Heart right ventricle (tissue), 16 donors: ENCODE results near the gene PCNT. TPM values are rescaled to one million over a fixed set of nuclear protein-coding genes. Genes with fewer than 3 reads are reported as not detected.
"Not testable (repeated sequence)": the region's sequence is repeated elsewhere in the genome, so short reads cannot be mapped to it uniquely, and the experiment has no call there.

Source experiments
- ATAC-seq, 8 donors: fragments of 200-7000 bp; cut with Tn5 transposase; one replicate each; pipeline ENCODE4 v1.9.1; 2020; ENCODE audit warnings: mild to moderate bottlenecking in 8 of 8, moderate library complexity in 8 of 8, moderate number of reproducible peaks in 1 of 8
- DNase-seq, 2 donors: peaks; one replicate each; pipeline ENCODE4 v3.0.0-alpha.2; 2020
- H3K27ac ChIP-seq, 10 donors: fragments of 200-600 bp; sonication (generic) in 2 of 10; one replicate each; pipeline versions ENCODE4 v1.5.0 to v1.8.0; 2020 to 2022; ENCODE audit warnings: mild to moderate bottlenecking in 3 of 10
- H3K27me3 ChIP-seq, 7 donors: fragments of 200-600 bp; one replicate each; pipeline ENCODE4 v1.8.0; 2021 to 2022; ENCODE audit warnings: mild to moderate bottlenecking in 2 of 7
- H3K36me3 ChIP-seq, 9 donors: fragments of 200-600 bp; sonication (generic) in 1 of 9; one replicate each; pipeline versions ENCODE4 v1.5.0 to v1.8.0; 2020 to 2022; ENCODE audit warnings: mild to moderate bottlenecking in 2 of 9
- H3K4me1 ChIP-seq, 9 donors: fragments of 200-600 bp; sonication (generic) in 1 of 9; one replicate each; pipeline versions ENCODE4 v1.5.0 to v1.8.0; 2020 to 2022; ENCODE audit warnings: mild to moderate bottlenecking in 4 of 9
- H3K4me3 ChIP-seq, 10 donors: fragments of 200-600 bp; sonication (generic) in 2 of 10; one replicate each; pipeline versions ENCODE4 v1.5.0 to v1.8.0; 2020 to 2022; ENCODE audit warnings: mild to moderate bottlenecking in 7 of 10, moderate library complexity in 2 of 10
- H3K9me3 ChIP-seq, 11 donors: fragments of 200-600 bp in 10 of 11; sonication (generic) in 2 of 11; one replicate each; pipeline versions ENCODE4 v1.5.0 to v1.8.0; 2013 to 2022; ENCODE audit warnings: mild to moderate bottlenecking in 2 of 11, control low read depth in 1 of 11, moderate library complexity in 1 of 11
- WGBS, 2 donors: extraction: QIAGEN DNeasy Blood & Tissue Kit; methylation state at CpG; one replicate each; pipeline ENCODE4 v1.1.7; 2013; ENCODE audit warnings: inconsistent platforms in 1 of 2; 5-methylcytosine and 5-hydroxymethylcytosine counted together
- intact Hi-C, 10 donors: fragments of 100-400 bp; cut with DNase I; formaldehyde crosslinking; loops; one replicate each; pipeline versions ENCODE4 v1.11.1 to v1.14.2; 2022
- polyA plus RNA-seq, 2 donors: library from polyadenylated mRNA; stranded (reverse); fragments of 200-250 nt; gene quantifications; one replicate each; pipeline ENCODE4 v1.2.3, GENCODE V29; 2013
- total RNA-seq, 10 donors: library from RNA; stranded (reverse); fragmentation: NEBNext Ultra II Directional in 3 of 10; extraction: Animal tissue kit (Norgen Biotek cat#: 25700) in 3 of 10; gene quantifications; one replicate each; pipeline versions ENCODE4 v1.2.1 to v1.2.4, GENCODE V29; 2021 to 2023
- TF ChIP-seq, protein P1 (sequence below), 9 donors: fragments of 200-600 bp; sonication (generic) in 2 of 9; IDR thresholded peaks; one replicate each; pipeline versions ENCODE4 v1.5.0 to v1.8.0; 2021 to 2022; ENCODE audit warnings: antibody characterized with exemption in 9 of 9, mild to moderate bottlenecking in 5 of 9, moderate library complexity in 1 of 9
- donor health status: Arrhythmogenic right ventricular cardiomyopathy.
- donor health status: ischemic (EF 13 %, LVEDD 7.1; RV severe dilation, severe dysfunction).
- donor health status: healthy with polysubstance abuse.
- donor health status: DM: no; HTN: yes; CAD: no.
- donor health status: DM: no; HTN: no; CAD: no.
- donor health status: ischemic (EF 25% LVEDD 6.9; RV normal size, moderate dysfunction).
- donor health status: ischemic (EF 25% LVEDD 5.7; RV mildly dilated, moderate dysfunction).
- donor health status: healthy.
- donor health status: DM: yes; HTN: yes; CAD: no.
- donor health status: Ischemic cardiomyopathy.
- donor health status: ischemic (EF 35%, LVEDD 5.7; RV mildly dilated, moderate dysfunction).
- donor health status: nonischemic (EF 11% LVEDD 7.7; RV severe dilation, severe dysfunction).
- donor health status: DM: yes; HTN: yes; CAD: no.
- donor health status: PGD.
- donor health status: ischemic (EF 29% LVEDD 5.4; RV normal size, mild dysfunction).
- donor health status: nonischemic (EF 23%, LVEDD 6.1; RV moderate dilation, normal function).

PCNT gene
- total and polyA plus RNA-seq, 12 donors = 17.5 to 58.6 (median 26.9) TPM

DNA sequence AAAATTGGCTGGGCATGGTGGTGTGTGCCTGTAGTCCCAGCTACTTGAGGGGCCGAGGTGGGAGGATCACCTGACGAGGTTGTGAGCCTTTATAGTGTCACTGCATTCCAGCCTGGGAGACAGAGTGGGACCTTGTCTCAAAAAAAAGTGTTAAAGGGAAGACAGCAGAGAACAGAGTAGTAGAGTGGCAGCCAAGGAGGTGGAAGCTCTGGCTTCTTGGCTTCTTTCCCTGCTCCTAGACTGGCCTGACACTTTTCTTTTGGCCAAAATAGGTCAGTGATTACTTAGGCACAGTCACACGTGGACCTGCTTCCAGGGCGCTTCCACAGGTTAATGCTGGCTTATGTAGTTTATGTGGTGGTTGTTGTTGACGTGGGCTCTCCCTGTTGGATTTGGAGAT, 138.0 kb downstream of the PCNT start:
- ATAC-seq = no peak

DNA sequence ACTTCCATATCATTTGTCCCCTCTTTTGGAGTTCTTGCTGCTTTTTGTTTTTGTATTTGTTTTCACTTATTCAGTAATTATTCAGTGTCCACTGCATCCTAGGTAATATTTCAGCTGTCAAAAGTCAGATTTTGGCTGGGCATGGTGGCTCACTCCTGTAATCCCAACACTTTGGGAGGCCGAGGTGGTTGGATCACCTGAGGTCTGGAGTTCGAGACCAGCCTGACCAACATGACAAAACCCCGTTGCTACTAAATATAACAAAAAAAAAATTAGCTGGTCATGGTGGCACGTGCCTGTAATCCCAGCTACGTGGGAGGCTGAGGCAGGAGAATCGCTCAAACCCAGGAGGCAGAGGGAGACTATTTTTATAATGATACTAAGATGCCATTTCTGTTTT, 141.2 kb downstream of the PCNT start:
- H3K27ac ChIP-seq, DNase-seq, H3K4me3 ChIP-seq, ATAC-seq, H3K9me3 ChIP-seq, intact Hi-C loops, H3K27me3 ChIP-seq: not testable (repeated sequence)
- 93 to 94% methylated on average over 6 of the region's 6 CpGs for WGBS, 2 donors
- peaks cover 0 to 47% (median 0%) of the 10 kb centered on the region in 9 donors for H3K36me3 ChIP-seq
- peaks cover 0 to 38% (median 26%) of the 10 kb centered on the region in 9 donors for H3K4me1 ChIP-seq

More for the DNA sequence above, 138.0 kb downstream of the PCNT start:
- Histone ChIP-seq H3K36me3 (peaks cover 0 to 31% (median 0%) of the 10 kb centered on the region in 9 donors), H3K27me3 (no peaks in the 10 kb centered on the region), H3K9me3 (no peaks in the 10 kb centered on the region), H3K4me3 (no peak overlapping the region), H3K4me1 (peaks cover 3 to 57% (median 43%) of the 10 kb centered on the region in 9 donors), H3K27ac (peak overlapping the region in 5 of 10 donors; percentile 4 to 36 (median 14))
- WGBS, 2 donors = 47 to 48% methylated on average over 5 of the region's 5 CpGs
- no peak for DNase-seq
- intact Hi-C loops = loop anchor here in 1 of 10 donors (5.0 kb wide), 1 partner anchor 60 kb away; no protein-coding TSS in a partner anchor
- TF ChIP-seq, protein P1, sequence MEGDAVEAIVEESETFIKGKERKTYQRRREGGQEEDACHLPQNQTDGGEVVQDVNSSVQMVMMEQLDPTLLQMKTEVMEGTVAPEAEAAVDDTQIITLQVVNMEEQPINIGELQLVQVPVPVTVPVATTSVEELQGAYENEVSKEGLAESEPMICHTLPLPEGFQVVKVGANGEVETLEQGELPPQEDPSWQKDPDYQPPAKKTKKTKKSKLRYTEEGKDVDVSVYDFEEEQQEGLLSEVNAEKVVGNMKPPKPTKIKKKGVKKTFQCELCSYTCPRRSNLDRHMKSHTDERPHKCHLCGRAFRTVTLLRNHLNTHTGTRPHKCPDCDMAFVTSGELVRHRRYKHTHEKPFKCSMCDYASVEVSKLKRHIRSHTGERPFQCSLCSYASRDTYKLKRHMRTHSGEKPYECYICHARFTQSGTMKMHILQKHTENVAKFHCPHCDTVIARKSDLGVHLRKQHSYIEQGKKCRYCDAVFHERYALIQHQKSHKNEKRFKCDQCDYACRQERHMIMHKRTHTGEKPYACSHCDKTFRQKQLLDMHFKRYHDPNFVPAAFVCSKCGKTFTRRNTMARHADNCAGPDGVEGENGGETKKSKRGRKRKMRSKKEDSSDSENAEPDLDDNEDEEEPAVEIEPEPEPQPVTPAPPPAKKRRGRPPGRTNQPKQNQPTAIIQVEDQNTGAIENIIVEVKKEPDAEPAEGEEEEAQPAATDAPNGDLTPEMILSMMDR (IDR thresholded peaks at IDR 0.05) = no peak

DNA sequence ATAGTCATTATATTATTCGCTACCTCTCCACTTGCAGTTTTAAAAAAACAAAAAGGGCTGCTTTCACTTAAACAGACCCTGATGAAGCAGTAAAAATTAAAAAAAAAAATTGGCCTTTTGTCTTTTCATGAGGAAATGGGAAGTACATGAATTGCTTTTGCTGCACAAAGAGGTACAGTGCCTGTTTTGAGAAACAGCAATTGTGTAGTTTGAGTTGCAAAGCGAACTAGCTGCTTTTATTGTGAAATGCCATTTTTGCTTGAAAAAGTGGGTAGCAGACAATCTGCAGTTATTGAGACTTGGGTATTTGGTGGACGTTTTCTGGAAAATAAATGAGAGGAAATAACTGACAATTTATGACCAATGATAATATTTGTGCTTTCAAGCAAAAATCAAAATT, 141.7 kb downstream of the PCNT start:
- WGBS, 2 donors = 72 to 75% methylated on average over 3 of the region's 3 CpGs
- DNase-seq (no peak), ATAC-seq (no peak)
- Histone ChIP-seq H3K4me3 (no peak overlapping the region), H3K36me3 (peaks cover 0 to 47% (median 0%) of the 10 kb centered on the region in 9 donors), H3K9me3 (no peaks in the 10 kb centered on the region), H3K4me1 (peaks cover 0 to 33% (median 22%) of the 10 kb centered on the region in 9 donors), H3K27ac (peak overlapping the region in 1 of 10 donors; percentile 24), H3K27me3 (no peaks in the 10 kb centered on the region)
- TF ChIP-seq, protein P1 (IDR thresholded peaks at IDR 0.05) = no peak
- intact Hi-C loops = no loop called here

DNA sequence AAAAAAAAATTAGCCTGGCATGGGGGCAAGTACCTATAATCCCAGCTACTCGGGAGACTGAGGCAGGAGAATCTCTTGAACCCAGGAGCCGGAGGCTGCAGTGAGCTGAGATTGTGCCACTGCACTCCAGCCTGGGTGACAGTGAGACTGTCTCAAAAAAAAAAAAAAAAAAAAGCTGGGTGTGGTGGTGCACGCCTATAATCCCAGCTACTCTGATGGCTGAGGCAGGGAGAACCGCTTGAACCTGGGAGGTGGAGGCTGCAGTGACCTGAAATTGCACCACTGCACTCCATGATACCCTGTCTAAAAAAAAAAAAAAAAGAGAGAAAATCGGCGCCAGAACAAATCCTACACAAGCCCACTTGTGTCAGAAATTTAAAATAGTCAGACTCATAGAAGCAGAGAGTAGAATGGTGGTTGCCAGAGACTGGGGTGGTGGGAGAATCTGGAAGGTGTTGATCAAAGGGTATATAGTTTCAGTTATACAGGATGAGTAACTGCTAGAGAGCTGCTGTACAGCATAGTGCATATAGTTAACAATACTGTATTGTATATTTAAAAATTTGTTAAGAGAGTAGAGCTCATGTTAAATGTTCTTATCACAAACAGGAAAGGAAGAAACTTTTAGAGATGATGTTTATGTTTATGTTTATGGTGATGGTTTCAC, 144.3 kb downstream of the PCNT start:
- 81 to 91% methylated on average over 6 of the region's 6 CpGs for WGBS, 2 donors
- H3K36me3 ChIP-seq = peaks cover 0 to 39% (median 0%) of the 10 kb centered on the region in 9 donors

More for the DNA sequence above, 144.3 kb downstream of the PCNT start:
- TF ChIP-seq, protein P1 (IDR thresholded peaks at IDR 0.05) = no peak
- Histone ChIP-seq H3K27ac (no peak overlapping the region), H3K4me1 (peaks cover 0 to 39% (median 23%) of the 10 kb centered on the region in 9 donors), H3K27me3 (no peaks in the 10 kb centered on the region), H3K9me3 (no peaks in the 10 kb centered on the region), H3K4me3 (no peak overlapping the region)
- DNase-seq (no peak), ATAC-seq (no peak)
- intact Hi-C loops = no loop called here
